ENCODE measurements around the gene VPS13A.

Gene VPS13A

GRCh38 chr9:77463151-77463550 is 285.8 kb downstream of the VPS13A start:
- TF ChIP-seq GATA2 (IDR thresholded peaks at IDR 0.05; ENCODE audit: low read depth, low read length), result no peak
- TF ChIP-seq GATA3 (IDR thresholded peaks at IDR 0.05; ENCODE audit: low read depth, low read length), result no peak

- TF ChIP-seq GATA2 (IDR thresholded peaks at IDR 0.05; ENCODE audit: low read depth, low read length), result no peak
Measured at GRCh38 chr9:77464661-77465060, 287.3 kb downstream of the VPS13A start.

DNA sequence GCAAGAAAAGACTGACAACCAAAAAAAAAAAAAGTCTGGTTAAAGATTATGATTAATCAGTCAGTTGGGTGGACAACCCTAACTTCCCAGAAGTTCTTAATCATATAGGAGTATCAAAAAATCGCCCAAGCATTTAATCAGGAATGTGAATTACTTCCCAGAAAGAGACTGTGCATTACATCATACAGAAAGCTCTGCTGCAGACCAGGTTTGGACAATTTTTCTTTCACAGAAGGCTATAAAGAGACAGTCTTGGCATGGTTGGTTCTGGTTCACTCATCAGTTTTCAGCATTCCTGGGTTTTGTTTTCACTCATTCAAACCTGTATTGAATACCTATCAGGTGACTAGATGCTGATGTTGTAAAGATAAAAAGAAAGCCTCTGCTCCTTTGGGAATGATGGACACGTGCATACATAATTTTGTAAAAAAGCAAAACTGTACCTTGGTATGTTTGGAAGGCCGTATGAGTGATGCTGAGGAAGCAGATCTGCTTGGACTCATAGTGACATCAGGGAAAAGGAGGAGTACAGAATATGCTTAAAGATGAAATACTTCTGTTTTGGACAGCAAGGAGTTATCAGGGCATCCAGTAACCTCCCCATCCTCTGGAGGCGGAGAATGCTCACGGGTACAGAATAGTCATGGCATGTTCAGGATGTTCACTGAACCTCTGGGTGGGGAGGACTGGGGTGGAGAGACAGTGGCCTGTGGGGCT is 292.3 kb downstream of the VPS13A start:
- TF ChIP-seq GATA2 (IDR thresholded peaks at IDR 0.05; ENCODE audit: low read depth, low read length), result no peak
